Measurements from ENCODE around the gene JOSD1.

The JOSD1 gene

DNA sequence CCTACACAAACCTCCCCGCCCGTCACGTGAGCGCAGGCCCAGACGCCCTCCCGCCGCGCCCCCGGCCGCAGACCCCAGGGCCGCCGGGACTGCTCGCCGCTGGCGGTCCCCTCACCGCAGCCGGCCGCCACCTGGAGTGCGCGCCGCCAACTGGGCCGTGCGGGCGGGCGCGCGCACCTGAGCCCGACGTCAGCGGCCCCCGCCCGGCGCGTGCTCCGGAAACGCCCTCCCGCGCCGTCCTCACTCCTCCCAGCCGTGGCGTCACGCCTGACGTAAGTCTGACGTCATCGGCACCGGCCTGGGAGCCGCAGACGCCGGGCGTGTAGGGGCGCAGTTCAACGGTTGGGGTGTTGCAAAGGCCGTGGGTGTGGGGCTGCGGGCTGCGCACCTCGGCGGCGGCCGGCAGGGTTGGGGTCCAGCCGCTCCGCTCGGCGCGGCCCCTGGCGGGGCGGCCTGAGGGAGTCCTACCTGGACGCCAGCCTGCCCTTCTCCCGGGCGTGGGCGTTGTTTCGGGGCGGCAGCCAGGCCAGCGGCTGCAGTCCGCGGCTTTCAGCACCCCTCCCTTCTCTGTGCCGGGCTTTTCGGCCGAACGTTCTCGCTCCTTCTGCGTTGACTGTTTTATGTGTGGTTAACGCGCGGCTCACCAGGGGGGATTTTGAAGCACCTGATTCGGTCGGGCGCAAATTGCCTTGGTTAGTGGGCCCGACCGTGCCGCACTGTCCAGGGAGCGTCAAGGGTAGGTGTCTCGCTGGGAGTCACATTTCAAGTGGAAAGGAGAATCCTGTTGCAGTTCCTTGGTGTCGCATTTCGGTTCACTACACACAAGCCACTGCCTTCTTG is at the start of gene JOSD1:
TSS of gene JOSD1 (minus strand) at position 155 of the 840 bp plus-strand sequence. CDS start 956 bp downstream, outside the sequence.
- no peaks in the 10 kb centered on the region for H3K27me3 Mint-ChIP-seq (ENCODE audit: low read depth)
- peaks cover 49% of the 10 kb centered on the region for H3K4me1 Mint-ChIP-seq (ENCODE audit: low read depth)
- no peaks in the 10 kb centered on the region for H3K9me3 Mint-ChIP-seq
- H3K4me3 Mint-ChIP-seq = peak within 1 kb of the TSS; percentile 89
- H3K36me3 Mint-ChIP-seq (ENCODE audit: low read depth) = peaks cover 16% of the 10 kb centered on the region
- H3K27ac Mint-ChIP-seq = peak within 1 kb of the TSS; percentile 98

GRCh38 chr22:38750104-38750503 is 49.4 kb upstream of the JOSD1 start:
- H3K9me3 Mint-ChIP-seq = no peaks in the 10 kb centered on the region
- H3K27ac Mint-ChIP-seq = peak overlapping the region; percentile 82
- H3K4me1 Mint-ChIP-seq (ENCODE audit: low read depth) = peaks cover 37% of the 10 kb centered on the region
- peaks cover 59% of the 10 kb centered on the region for H3K36me3 Mint-ChIP-seq (ENCODE audit: low read depth)
- no peaks in the 10 kb centered on the region for H3K27me3 Mint-ChIP-seq (ENCODE audit: low read depth)
- H3K4me3 Mint-ChIP-seq = peak overlapping the region; percentile 54

DNA sequence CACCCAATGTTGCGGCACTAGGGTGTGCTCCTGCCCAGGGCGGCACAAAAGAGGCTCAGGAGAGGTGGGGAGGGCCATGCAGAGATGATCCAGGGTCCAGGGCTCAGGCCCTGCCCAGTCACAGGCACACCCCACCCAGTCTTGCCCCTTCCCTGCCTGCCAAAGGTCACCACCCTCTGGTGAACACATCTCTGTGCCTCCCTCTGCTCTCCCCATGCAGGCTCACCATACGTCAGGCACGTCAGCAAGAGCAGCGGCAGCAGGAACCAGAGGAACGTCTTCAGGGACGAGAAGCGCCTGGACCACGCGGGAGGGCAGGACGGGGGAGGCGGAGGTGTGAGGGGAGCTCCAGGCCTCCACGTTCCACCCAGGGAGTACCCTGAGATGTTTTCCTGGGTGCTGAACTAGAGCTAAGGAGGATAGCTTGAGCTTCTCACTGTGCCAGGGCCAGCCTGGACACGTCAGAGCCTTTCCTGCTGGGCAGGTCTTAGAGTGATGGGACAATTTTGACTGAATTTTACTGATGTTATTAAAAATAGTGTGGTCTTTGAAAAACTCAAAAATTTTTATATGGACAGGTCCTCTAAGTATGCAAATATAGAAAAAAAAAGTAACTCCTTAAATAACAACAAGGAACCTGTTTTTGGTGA is 47.9 kb upstream of the JOSD1 start:
- H3K27ac Mint-ChIP-seq = peak overlapping the region; percentile 36
- peaks cover 41% of the 10 kb centered on the region for H3K4me1 Mint-ChIP-seq (ENCODE audit: low read depth)
- H3K36me3 Mint-ChIP-seq (ENCODE audit: low read depth) = peaks cover 53% of the 10 kb centered on the region
- H3K4me3 Mint-ChIP-seq = no peak overlapping the region
- no peaks in the 10 kb centered on the region for H3K9me3 Mint-ChIP-seq
- no peaks in the 10 kb centered on the region for H3K27me3 Mint-ChIP-seq (ENCODE audit: low read depth)

- H3K4me1 Mint-ChIP-seq (ENCODE audit: low read depth) = peaks cover 25% of the 10 kb centered on the region
- no peak overlapping the region for H3K4me3 Mint-ChIP-seq
- H3K27me3 Mint-ChIP-seq (ENCODE audit: low read depth) = no peaks in the 10 kb centered on the region
- H3K36me3 Mint-ChIP-seq (ENCODE audit: low read depth) = peaks cover 46% of the 10 kb centered on the region
- no peak overlapping the region for H3K27ac Mint-ChIP-seq
- H3K9me3 Mint-ChIP-seq = no peaks in the 10 kb centered on the region
Observed at GRCh38 chr22:38745676-38746460, 45.1 kb upstream of the JOSD1 start.

- no peaks in the 10 kb centered on the region for H3K9me3 Mint-ChIP-seq
- H3K27me3 Mint-ChIP-seq (ENCODE audit: low read depth) = no peaks in the 10 kb centered on the region
- peaks cover 43% of the 10 kb centered on the region for H3K36me3 Mint-ChIP-seq (ENCODE audit: low read depth)
- H3K4me3 Mint-ChIP-seq = no peak overlapping the region
- H3K27ac Mint-ChIP-seq = no peak overlapping the region
- peaks cover 19% of the 10 kb centered on the region for H3K4me1 Mint-ChIP-seq (ENCODE audit: low read depth)
Observed at GRCh38 chr22:38744981-38745380, 44.2 kb upstream of the JOSD1 start.

GRCh38 chr22:38742176-38742942 is 41.6 kb upstream of the JOSD1 start:
- H3K36me3 Mint-ChIP-seq (ENCODE audit: low read depth) = peaks cover 46% of the 10 kb centered on the region
- no peaks in the 10 kb centered on the region for H3K27me3 Mint-ChIP-seq (ENCODE audit: low read depth)
- H3K4me1 Mint-ChIP-seq (ENCODE audit: low read depth) = peaks cover 16% of the 10 kb centered on the region
- no peaks in the 10 kb centered on the region for H3K9me3 Mint-ChIP-seq
- no peak overlapping the region for H3K4me3 Mint-ChIP-seq
- H3K27ac Mint-ChIP-seq = no peak overlapping the region

DNA sequence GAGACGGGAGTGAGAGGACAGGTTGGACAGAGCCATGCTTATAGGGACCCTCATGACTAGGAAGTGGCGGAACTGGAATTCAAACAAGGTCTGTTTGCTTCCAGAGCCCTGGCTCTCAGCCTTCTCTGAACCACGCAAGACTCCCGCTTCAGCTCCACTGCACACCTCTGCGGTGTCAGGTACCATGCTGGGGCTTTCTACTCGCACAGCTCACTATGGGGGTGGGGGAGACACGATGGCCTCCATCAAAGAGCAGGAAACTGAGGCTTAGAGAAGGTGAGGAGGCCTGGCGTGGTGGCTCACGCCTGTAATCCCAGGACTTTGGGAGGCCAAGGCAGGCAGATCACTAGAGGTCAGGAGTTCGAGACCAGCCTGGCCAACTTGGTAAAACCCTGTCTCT is 40.8 kb upstream of the JOSD1 start:
- Mint-ChIP-seq H3K36me3 (ENCODE audit: low read depth) (peaks cover 53% of the 10 kb centered on the region), H3K27me3 (ENCODE audit: low read depth) (no peaks in the 10 kb centered on the region), H3K4me3 (no peak overlapping the region), H3K4me1 (ENCODE audit: low read depth) (peaks cover 23% of the 10 kb centered on the region), H3K27ac (no peak overlapping the region), H3K9me3 (no peaks in the 10 kb centered on the region)

DNA sequence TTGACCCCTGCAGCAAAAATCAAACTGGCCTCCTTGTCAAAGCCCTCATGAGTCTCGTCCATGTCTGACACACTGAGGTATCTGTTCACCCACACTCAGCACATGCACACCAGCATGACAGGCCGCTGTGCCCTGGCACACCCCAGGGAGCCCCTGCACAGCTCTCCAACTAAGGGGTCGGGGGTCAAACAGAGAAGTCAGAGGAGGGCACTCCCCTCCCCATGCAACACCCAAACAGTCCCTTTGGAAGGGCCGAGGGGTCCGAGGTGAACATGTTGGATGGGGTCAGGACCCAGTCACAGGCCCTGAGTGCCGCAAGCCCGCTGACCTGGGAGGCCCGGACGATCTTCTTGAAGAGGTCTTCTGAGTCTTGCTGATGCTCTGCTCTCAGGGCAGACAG is 40.4 kb upstream of the JOSD1 start:
- Mint-ChIP-seq H3K36me3 (ENCODE audit: low read depth) (peaks cover 55% of the 10 kb centered on the region), H3K4me1 (ENCODE audit: low read depth) (peaks cover 24% of the 10 kb centered on the region), H3K9me3 (no peaks in the 10 kb centered on the region), H3K27ac (no peak overlapping the region), H3K4me3 (no peak overlapping the region), H3K27me3 (ENCODE audit: low read depth) (no peaks in the 10 kb centered on the region)

GRCh38 chr22:38740754-38741153 is 40.0 kb upstream of the JOSD1 start:
- Mint-ChIP-seq H3K9me3 (no peaks in the 10 kb centered on the region), H3K27ac (no peak overlapping the region), H3K27me3 (ENCODE audit: low read depth) (no peaks in the 10 kb centered on the region), H3K4me3 (no peak overlapping the region), H3K4me1 (ENCODE audit: low read depth) (peaks cover 28% of the 10 kb centered on the region), H3K36me3 (ENCODE audit: low read depth) (peaks cover 52% of the 10 kb centered on the region)

DNA sequence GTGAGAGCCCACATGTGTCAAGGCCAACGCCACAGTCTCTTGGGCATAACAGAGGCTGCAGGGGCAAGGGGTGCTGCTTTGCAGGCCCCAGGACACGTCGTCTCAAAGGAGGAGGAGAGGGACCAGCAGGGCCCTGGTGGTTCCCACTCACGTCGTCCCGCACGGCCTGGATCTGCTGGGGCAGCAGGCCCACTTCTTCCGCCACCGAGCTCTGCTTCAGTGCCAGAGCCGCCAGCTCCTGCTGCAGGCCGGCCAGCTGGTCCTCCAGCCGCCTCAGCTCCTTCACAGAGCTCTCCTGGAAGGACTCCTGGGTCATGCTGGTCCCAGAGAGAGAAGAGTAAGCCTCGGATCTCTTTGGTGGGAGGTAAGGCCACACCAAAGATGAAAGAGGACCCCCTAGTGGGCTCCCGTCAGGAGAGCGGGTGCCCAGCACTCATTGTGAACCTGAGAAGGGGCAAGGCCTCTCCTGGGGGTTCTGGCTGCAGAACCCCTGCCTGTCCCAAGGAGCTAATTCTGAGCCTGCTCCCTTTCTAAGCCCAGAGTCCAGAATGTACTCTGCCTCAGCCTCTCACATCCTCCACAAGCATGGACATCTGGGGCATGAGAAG is 39.5 kb upstream of the JOSD1 start:
- Mint-ChIP-seq H3K36me3 (ENCODE audit: low read depth) (peaks cover 54% of the 10 kb centered on the region), H3K9me3 (no peaks in the 10 kb centered on the region), H3K4me1 (ENCODE audit: low read depth) (peaks cover 30% of the 10 kb centered on the region), H3K4me3 (no peak overlapping the region), H3K27me3 (ENCODE audit: low read depth) (no peaks in the 10 kb centered on the region), H3K27ac (no peak overlapping the region)

GRCh38 chr22:38739300-38740055 is 38.7 kb upstream of the JOSD1 start:
- Mint-ChIP-seq H3K9me3 (no peaks in the 10 kb centered on the region), H3K27me3 (ENCODE audit: low read depth) (no peaks in the 10 kb centered on the region), H3K36me3 (ENCODE audit: low read depth) (peaks cover 54% of the 10 kb centered on the region), H3K4me1 (ENCODE audit: low read depth) (peaks cover 31% of the 10 kb centered on the region), H3K27ac (no peak overlapping the region), H3K4me3 (no peak overlapping the region)

GRCh38 chr22:38738475-38739070 is 37.8 kb upstream of the JOSD1 start:
- H3K27ac Mint-ChIP-seq = peak overlapping the region; percentile 72
- H3K36me3 Mint-ChIP-seq (ENCODE audit: low read depth) = peaks cover 57% of the 10 kb centered on the region
- H3K27me3 Mint-ChIP-seq (ENCODE audit: low read depth) = no peaks in the 10 kb centered on the region
- H3K4me3 Mint-ChIP-seq = no peak overlapping the region
- peaks cover 34% of the 10 kb centered on the region for H3K4me1 Mint-ChIP-seq (ENCODE audit: low read depth)
- H3K9me3 Mint-ChIP-seq = no peaks in the 10 kb centered on the region

Measured in T-helper 1 cell treated with Interleukin-12 subunit alpha and Interleukin-12 subunit beta and Interleukin-4 antibody, amounts not matched to agents 30 μg/mL and 1 μg/mL, for 36 hours (primary cell).